ENCODE measurements around the gene FAM186B. TPM values are rescaled to one million over a fixed set of nuclear protein-coding genes. Genes with fewer than 3 reads are reported as not detected.

Gene FAM186B
- polyA plus RNA-seq, 1 of the 3 experiments (the other 2 are of a cell fraction): 0.16 TPM

- Histone ChIP-seq H3K4me3 (ENCODE audit: low read depth in 2 of 2, low read length in 1 of 2) (no peak overlapping the region), H3F3A (replicated peaks; ENCODE audit: insufficient read depth) (no peaks in the 10 kb centered on the region), H2AFZ (ENCODE audit: low read depth) (no peak overlapping the region), H3K36me3 (replicated peaks in 1 of 2; ENCODE audit: control insufficient read depth in 1 of 2, insufficient read depth in 2 of 2, low read length in 1 of 2) (no peaks in the 10 kb centered on the region), H3K27me3 (ENCODE audit: insufficient read depth) (no peaks in the 10 kb centered on the region), H3K9me2 (no peaks in the 10 kb centered on the region), H3K79me2 (ENCODE audit: insufficient read depth) (no peaks in the 10 kb centered on the region), H3K9me3 (no peaks in the 10 kb centered on the region), H3K27ac (ENCODE audit: low read depth in 2 of 2, low read length in 1 of 2) (no peak overlapping the region), H3K4me2 (no peak overlapping the region), H3K4me1 (ENCODE audit: control insufficient read depth in 1 of 2, insufficient read depth in 2 of 2, low read depth in 1 of 2, low read length in 1 of 2) (no peaks in the 10 kb centered on the region; a peak in 1 of 4 replicates), H3K9ac (no peak overlapping the region), H4K20me1 (ENCODE audit: insufficient read depth) (no peaks in the 10 kb centered on the region)
- CTCF ChIA-PET: interaction anchor here (0.6 to 2.7 kb wide), 6 partner anchors 9 to 212 kb away, joined by 3 to 13 read pairs (median 4); partner anchors contain the start of gene DNAJC22
- 85% methylated on average over 36 of the region's 39 CpGs for WGBS (ENCODE audit: low lambda C conversion rate)
- POLR2A ChIA-PET: interaction anchor here (1.4 kb wide), 1 partner anchor 8 kb away, joined by 3 read pairs; no protein-coding TSS in a partner anchor
- peak; percentile 33 for DNase-seq
- TF ChIP-seq TCF12 (IDR thresholded peaks at IDR 0.05) (no peak), FOXJ3 (CRISPR knock-in tag; IDR thresholded peaks at IDR 0.05) (no peak), MAX (IDR thresholded peaks at IDR 0.05; ENCODE audit: low read depth) (no peak)
Observed at GRCh38 chr12:49543914-49544815, 61.3 kb downstream of the FAM186B start.

- Histone ChIP-seq H2AFZ (ENCODE audit: low read depth) (no peak overlapping the region), H3K9me3 (no peaks in the 10 kb centered on the region), H3K4me2 (no peak overlapping the region), H4K20me1 (ENCODE audit: insufficient read depth) (no peaks in the 10 kb centered on the region), H3K9me2 (no peaks in the 10 kb centered on the region), H3K79me2 (ENCODE audit: insufficient read depth) (no peaks in the 10 kb centered on the region), H3K36me3 (replicated peaks in 1 of 2; ENCODE audit: control insufficient read depth in 1 of 2, insufficient read depth in 2 of 2, low read length in 1 of 2) (no peaks in the 10 kb centered on the region), H3K27me3 (ENCODE audit: insufficient read depth) (no peaks in the 10 kb centered on the region), H3F3A (replicated peaks; ENCODE audit: insufficient read depth) (no peaks in the 10 kb centered on the region), H3K4me1 (ENCODE audit: control insufficient read depth in 1 of 2, insufficient read depth in 2 of 2, low read depth in 1 of 2, low read length in 1 of 2) (peaks cover 0 to under 1% of the 10 kb centered on the region in 2 experiments; a peak in 1 of 4 replicates), H3K27ac (ENCODE audit: low read depth in 2 of 2, low read length in 1 of 2) (no peak overlapping the region), H3K9ac (no peak overlapping the region), H3K4me3 (ENCODE audit: low read depth in 2 of 2, low read length in 1 of 2) (no peak overlapping the region)
- 85% methylated on average over 20 of the region's 20 CpGs for WGBS (ENCODE audit: low lambda C conversion rate)
- peak; percentile 33 for DNase-seq
- TF ChIP-seq TCF12 (IDR thresholded peaks at IDR 0.05): no peak
- no peak for TF ChIP-seq ELF1 (IDR thresholded peaks at IDR 0.05)
- ChIA-PET POLR2A (interaction anchor here (1.2 kb wide), 1 partner anchor 11 kb away, joined by 3 read pairs; no protein-coding TSS in a partner anchor), CTCF (interaction anchor here (0.9 to 2.7 kb wide), 4 partner anchors 9 to 196 kb away, joined by 3 to 13 read pairs (median 4); partner anchors contain the start of gene DNAJC22)
Observed at GRCh38 chr12:49543221-49543913, 62.1 kb downstream of the FAM186B start.

- H3K4me1 ChIP-seq (ENCODE audit: control insufficient read depth in 1 of 2, insufficient read depth in 2 of 2, low read depth in 1 of 2, low read length in 1 of 2): peaks cover 0 to 8% of the 10 kb centered on the region in 2 experiments; a peak in 1 of 4 replicates
- no peak overlapping the region for H3K9ac ChIP-seq
- no peak overlapping the region for H2AFZ ChIP-seq (ENCODE audit: low read depth)
- no peaks in the 10 kb centered on the region for H3K27me3 ChIP-seq (ENCODE audit: insufficient read depth)
- H3K9me2 ChIP-seq: no peaks in the 10 kb centered on the region
- no peaks in the 10 kb centered on the region for H3K36me3 ChIP-seq (replicated peaks in 1 of 2; ENCODE audit: control insufficient read depth in 1 of 2, insufficient read depth in 2 of 2, low read length in 1 of 2)
- DNase-seq: no peak
- H4K20me1 ChIP-seq (ENCODE audit: insufficient read depth): no peaks in the 10 kb centered on the region
- POLR2A ChIA-PET: interaction anchor here (1.2 kb wide), 1 partner anchor 12 kb away, joined by 3 read pairs; no protein-coding TSS in a partner anchor
- H3K4me2 ChIP-seq: no peak overlapping the region
- CTCF ChIA-PET: interaction anchor here (0.9 to 1.5 kb wide), 2 partner anchors 10 to 38 kb away, joined by 3 to 5 read pairs; no protein-coding TSS in a partner anchor
- H3K9me3 ChIP-seq: no peaks in the 10 kb centered on the region
- no peaks in the 10 kb centered on the region for H3K79me2 ChIP-seq (ENCODE audit: insufficient read depth)
- no peak overlapping the region for H3K27ac ChIP-seq (ENCODE audit: low read depth in 2 of 2, low read length in 1 of 2)
- no peaks in the 10 kb centered on the region for H3F3A ChIP-seq (replicated peaks; ENCODE audit: insufficient read depth)
- no peak overlapping the region for H3K4me3 ChIP-seq (ENCODE audit: low read depth in 2 of 2, low read length in 1 of 2)
- 88% methylated on average over 7 of the region's 15 CpGs for WGBS (ENCODE audit: low lambda C conversion rate)
- TF ChIP-seq USF2 (IDR thresholded peaks at IDR 0.05; ENCODE audit: borderline replicate concordance, low read depth, low read length) (no peak), RXRA (IDR thresholded peaks at IDR 0.05; ENCODE audit: borderline replicate concordance, low read depth) (no peak), EP300 (IDR thresholded peaks at IDR 0.05; ENCODE audit: borderline replicate concordance in 1 of 2, low read depth in 1 of 2, low read length in 1 of 2) (no peak), RCOR1 (IDR thresholded peaks at IDR 0.05; ENCODE audit: low read length) (no peak), REST (IDR thresholded peaks at IDR 0.05; ENCODE audit: low read depth, low read length) (no peak), EZH2phosphoT487 (IDR thresholded peaks at IDR 0.05; ENCODE audit: borderline replicate concordance, low read depth) (no peak), PBX3 (IDR thresholded peaks at IDR 0.05) (no peak)
Observed at GRCh38 chr12:49542592-49543160, 62.8 kb downstream of the FAM186B start.
